Measurements from ENCODE around the gene GLUD2. TPM values are rescaled to one million over a fixed set of nuclear protein-coding genes. Genes with fewer than 3 reads are reported as not detected.

The GLUD2 gene
- total RNA-seq, 2 experiments from 2014 or later: 0.41 TPM; not detected in 1

DNA sequence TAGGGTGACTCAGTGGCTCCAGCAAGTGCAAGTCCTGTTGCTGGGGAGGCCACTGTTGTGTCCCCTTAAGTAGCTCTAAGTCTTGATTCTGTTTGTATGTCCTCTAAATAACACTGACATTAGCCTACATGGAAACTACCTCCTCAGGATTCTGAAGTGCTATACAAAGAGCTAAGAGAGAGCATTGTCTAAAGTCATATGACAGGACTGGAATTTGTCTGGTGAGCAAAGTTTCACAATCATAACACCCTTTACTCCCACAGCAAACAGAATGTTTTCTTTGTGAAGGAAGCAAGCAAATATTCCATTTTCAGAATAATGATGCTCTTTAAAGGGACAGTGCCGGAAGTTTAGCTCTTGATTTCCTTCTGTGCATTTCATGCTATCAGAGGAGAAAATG lies 38.5 kb upstream of the GLUD2 start:
- DNase-seq (ENCODE audit: low spot score): no peak
- Histone ChIP-seq H3K36me3 (ENCODE audit: insufficient read depth, low read length) (no peaks in the 10 kb centered on the region), H3K9me3 (ENCODE audit: low read length) (no peaks in the 10 kb centered on the region), H4K20me1 (ENCODE audit: insufficient read depth, low read length) (no peaks in the 10 kb centered on the region), H2AFZ (ENCODE audit: low read length) (no peak overlapping the region), H3K4me3 (ENCODE audit: low read depth, low read length, poor library complexity, severe bottlenecking) (no peak overlapping the region), H3K79me2 (ENCODE audit: insufficient read depth, low read depth, low read length) (no peaks in the 10 kb centered on the region), H3K4me2 (ENCODE audit: low read length) (no peak overlapping the region), H3K4me1 (ENCODE audit: insufficient read depth, low read length, poor library complexity, severe bottlenecking) (no peaks in the 10 kb centered on the region), H3K9me2 (ENCODE audit: insufficient read depth, low read length) (no peaks in the 10 kb centered on the region), H3K27ac (ENCODE audit: low read depth, low read length, poor library complexity, severe bottlenecking) (no peak overlapping the region)
- no TSS peak for BruUV-seq (replicated peaks)
- intact Hi-C loops (cut with micrococcal nuclease; ENCODE audit: unreplicated experiment): no loop called here
- TF ChIP-seq, protein P1, sequence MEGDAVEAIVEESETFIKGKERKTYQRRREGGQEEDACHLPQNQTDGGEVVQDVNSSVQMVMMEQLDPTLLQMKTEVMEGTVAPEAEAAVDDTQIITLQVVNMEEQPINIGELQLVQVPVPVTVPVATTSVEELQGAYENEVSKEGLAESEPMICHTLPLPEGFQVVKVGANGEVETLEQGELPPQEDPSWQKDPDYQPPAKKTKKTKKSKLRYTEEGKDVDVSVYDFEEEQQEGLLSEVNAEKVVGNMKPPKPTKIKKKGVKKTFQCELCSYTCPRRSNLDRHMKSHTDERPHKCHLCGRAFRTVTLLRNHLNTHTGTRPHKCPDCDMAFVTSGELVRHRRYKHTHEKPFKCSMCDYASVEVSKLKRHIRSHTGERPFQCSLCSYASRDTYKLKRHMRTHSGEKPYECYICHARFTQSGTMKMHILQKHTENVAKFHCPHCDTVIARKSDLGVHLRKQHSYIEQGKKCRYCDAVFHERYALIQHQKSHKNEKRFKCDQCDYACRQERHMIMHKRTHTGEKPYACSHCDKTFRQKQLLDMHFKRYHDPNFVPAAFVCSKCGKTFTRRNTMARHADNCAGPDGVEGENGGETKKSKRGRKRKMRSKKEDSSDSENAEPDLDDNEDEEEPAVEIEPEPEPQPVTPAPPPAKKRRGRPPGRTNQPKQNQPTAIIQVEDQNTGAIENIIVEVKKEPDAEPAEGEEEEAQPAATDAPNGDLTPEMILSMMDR (conservative IDR thresholded peaks at IDR 0.05; ENCODE audit: low read length): no peak
- TF ChIP-seq EZH2phosphoT487 (IDR thresholded peaks at IDR 0.05; ENCODE audit: borderline replicate concordance, low read depth, low read length): no peak
- ChIA-PET CTCF (ENCODE audit: unreplicated experiment) (no interaction called here), POLR2A (no interaction called here)

DNA sequence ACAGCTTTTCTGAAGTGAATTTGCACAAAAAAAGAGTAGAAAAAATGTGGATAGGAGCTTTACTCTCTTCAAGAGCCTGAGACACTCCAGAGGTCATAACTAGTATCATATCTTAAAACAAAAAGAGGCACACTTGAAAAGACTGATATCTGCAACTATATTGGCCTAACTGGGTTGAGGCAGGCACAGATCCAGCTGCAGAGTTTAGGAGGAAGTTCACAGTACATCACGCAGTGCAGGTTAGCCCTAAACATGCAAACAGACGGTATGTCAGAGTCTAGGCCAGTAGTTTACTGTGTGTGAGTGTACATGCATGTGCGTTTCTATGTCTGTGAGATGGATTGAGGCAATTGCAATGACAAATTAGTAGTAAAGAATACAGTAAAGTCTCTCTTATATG lies 37.6 kb upstream of the GLUD2 start:
- Histone ChIP-seq H3K9me3 (ENCODE audit: low read length) (no peaks in the 10 kb centered on the region), H3K27ac (ENCODE audit: low read depth, low read length, poor library complexity, severe bottlenecking) (no peak overlapping the region), H2AFZ (ENCODE audit: low read length) (no peak overlapping the region), H3K36me3 (ENCODE audit: insufficient read depth, low read length) (no peaks in the 10 kb centered on the region), H3K4me3 (ENCODE audit: low read depth, low read length, poor library complexity, severe bottlenecking) (no peak overlapping the region), H3K79me2 (ENCODE audit: insufficient read depth, low read depth, low read length) (no peaks in the 10 kb centered on the region), H4K20me1 (ENCODE audit: insufficient read depth, low read length) (no peaks in the 10 kb centered on the region), H3K4me2 (ENCODE audit: low read length) (no peak overlapping the region), H3K9me2 (ENCODE audit: insufficient read depth, low read length) (no peaks in the 10 kb centered on the region), H3K4me1 (ENCODE audit: insufficient read depth, low read length, poor library complexity, severe bottlenecking) (no peaks in the 10 kb centered on the region)
- DNase-seq (ENCODE audit: low spot score): no peak
- BruUV-seq (replicated peaks): no TSS peak
- ChIA-PET POLR2A (no interaction called here), CTCF (ENCODE audit: unreplicated experiment) (no interaction called here)
- TF ChIP-seq EZH2phosphoT487 (IDR thresholded peaks at IDR 0.05; ENCODE audit: borderline replicate concordance, low read depth, low read length): no peak
- TF ChIP-seq, protein P1 (conservative IDR thresholded peaks at IDR 0.05; ENCODE audit: low read length): no peak
- intact Hi-C loops (cut with micrococcal nuclease; ENCODE audit: unreplicated experiment): no loop called here

DNA sequence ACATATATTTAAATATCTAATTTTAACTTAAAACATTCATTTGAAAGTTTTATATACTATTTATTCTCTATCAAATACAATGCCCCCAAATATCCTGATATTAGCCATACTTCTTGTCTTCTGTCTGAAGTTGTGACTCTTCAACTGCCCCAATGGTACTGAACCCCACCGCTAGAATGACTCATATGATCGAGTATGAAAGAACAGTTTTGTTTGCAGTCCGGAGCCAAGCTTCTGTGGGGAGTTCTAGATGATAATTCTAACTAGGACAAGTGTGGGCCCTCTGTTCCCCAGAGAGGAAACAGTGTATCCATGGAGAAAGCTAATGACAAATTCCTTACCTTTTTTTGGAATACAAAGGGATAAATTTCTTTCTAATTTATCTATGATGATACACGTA lies 37.2 kb upstream of the GLUD2 start:
- H3K36me3 ChIP-seq (ENCODE audit: insufficient read depth, low read length): no peaks in the 10 kb centered on the region
- no peaks in the 10 kb centered on the region for H4K20me1 ChIP-seq (ENCODE audit: insufficient read depth, low read length)
- no peak for DNase-seq (ENCODE audit: low spot score)
- no peaks in the 10 kb centered on the region for H3K4me1 ChIP-seq (ENCODE audit: insufficient read depth, low read length, poor library complexity, severe bottlenecking)
- TF ChIP-seq, protein P1 (conservative IDR thresholded peaks at IDR 0.05; ENCODE audit: low read length): no peak
- TF ChIP-seq EZH2phosphoT487 (IDR thresholded peaks at IDR 0.05; ENCODE audit: borderline replicate concordance, low read depth, low read length): no peak
- no peak overlapping the region for H3K4me2 ChIP-seq (ENCODE audit: low read length)
- H3K79me2 ChIP-seq (ENCODE audit: insufficient read depth, low read depth, low read length): no peaks in the 10 kb centered on the region
- no peak overlapping the region for H3K27ac ChIP-seq (ENCODE audit: low read depth, low read length, poor library complexity, severe bottlenecking)
- no peaks in the 10 kb centered on the region for H3K9me3 ChIP-seq (ENCODE audit: low read length)
- no TSS peak for BruUV-seq (replicated peaks)
- no peak overlapping the region for H3K4me3 ChIP-seq (ENCODE audit: low read depth, low read length, poor library complexity, severe bottlenecking)
- ChIA-PET POLR2A (no interaction called here), CTCF (ENCODE audit: unreplicated experiment) (no interaction called here)
- H3K9me2 ChIP-seq (ENCODE audit: insufficient read depth, low read length): no peaks in the 10 kb centered on the region
- intact Hi-C loops (cut with micrococcal nuclease; ENCODE audit: unreplicated experiment): no loop called here
- no peak overlapping the region for H2AFZ ChIP-seq (ENCODE audit: low read length)
